ENCODE measurements around the gene PAF1. TPM values are rescaled to one million over a fixed set of nuclear protein-coding genes. Genes with fewer than 3 reads are reported as not detected.
"Not testable (repeated sequence)": the region's sequence is repeated elsewhere in the genome, so short reads cannot be mapped to it uniquely, and the experiment has no call there.

The PAF1 gene
- total RNA-seq, 1 donor from 2014 or later: 57.3 TPM

GRCh38 chr19:39379865-39380396 lies 11.0 kb downstream of the PAF1 start:
- DNase-seq (ENCODE audit: low spot score): no peak
- no peaks in the 10 kb centered on the region for H3K4me1 Mint-ChIP-seq (ENCODE audit: low read depth)
- no peaks in the 10 kb centered on the region for H3K27me3 Mint-ChIP-seq (ENCODE audit: insufficient read depth)
- H3K36me3 Mint-ChIP-seq (ENCODE audit: low read depth): peaks cover 32% of the 10 kb centered on the region
- H3K27ac Mint-ChIP-seq: peak overlapping the region; percentile 36
- no peaks in the 10 kb centered on the region for H3K9me3 Mint-ChIP-seq
- no peak overlapping the region for H3K4me3 Mint-ChIP-seq
- intact Hi-C loops (cut with micrococcal nuclease): no loop called here

DNA sequence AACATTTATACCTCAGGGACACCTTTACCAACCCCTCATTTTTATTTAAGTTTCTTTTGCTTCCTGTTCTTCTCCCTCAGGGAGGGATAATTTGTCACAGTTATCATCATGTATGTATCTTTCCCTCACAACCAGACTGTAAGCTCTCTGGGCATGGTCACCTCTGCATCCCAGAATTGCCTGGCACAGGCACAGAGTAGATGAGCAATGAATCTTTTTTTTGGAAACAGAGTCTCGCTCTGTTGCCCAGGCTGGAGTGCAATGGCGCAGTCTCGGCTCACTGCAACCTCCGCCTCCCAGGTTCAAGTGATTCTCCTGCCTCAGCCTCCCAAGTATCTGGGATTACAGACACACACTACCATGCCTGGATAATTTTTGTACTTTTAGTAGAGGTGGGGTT lies 11.5 kb downstream of the PAF1 start:
- H3K27me3 Mint-ChIP-seq (ENCODE audit: insufficient read depth); H3K9me3 Mint-ChIP-seq; intact Hi-C loops (cut with micrococcal nuclease); H3K4me3 Mint-ChIP-seq; DNase-seq (ENCODE audit: low spot score); H3K4me1 Mint-ChIP-seq (ENCODE audit: low read depth): not testable (repeated sequence)
- peaks cover 32% of the 10 kb centered on the region for H3K36me3 Mint-ChIP-seq (ENCODE audit: low read depth)
- peak overlapping the region; percentile 36 for H3K27ac Mint-ChIP-seq

DNA sequence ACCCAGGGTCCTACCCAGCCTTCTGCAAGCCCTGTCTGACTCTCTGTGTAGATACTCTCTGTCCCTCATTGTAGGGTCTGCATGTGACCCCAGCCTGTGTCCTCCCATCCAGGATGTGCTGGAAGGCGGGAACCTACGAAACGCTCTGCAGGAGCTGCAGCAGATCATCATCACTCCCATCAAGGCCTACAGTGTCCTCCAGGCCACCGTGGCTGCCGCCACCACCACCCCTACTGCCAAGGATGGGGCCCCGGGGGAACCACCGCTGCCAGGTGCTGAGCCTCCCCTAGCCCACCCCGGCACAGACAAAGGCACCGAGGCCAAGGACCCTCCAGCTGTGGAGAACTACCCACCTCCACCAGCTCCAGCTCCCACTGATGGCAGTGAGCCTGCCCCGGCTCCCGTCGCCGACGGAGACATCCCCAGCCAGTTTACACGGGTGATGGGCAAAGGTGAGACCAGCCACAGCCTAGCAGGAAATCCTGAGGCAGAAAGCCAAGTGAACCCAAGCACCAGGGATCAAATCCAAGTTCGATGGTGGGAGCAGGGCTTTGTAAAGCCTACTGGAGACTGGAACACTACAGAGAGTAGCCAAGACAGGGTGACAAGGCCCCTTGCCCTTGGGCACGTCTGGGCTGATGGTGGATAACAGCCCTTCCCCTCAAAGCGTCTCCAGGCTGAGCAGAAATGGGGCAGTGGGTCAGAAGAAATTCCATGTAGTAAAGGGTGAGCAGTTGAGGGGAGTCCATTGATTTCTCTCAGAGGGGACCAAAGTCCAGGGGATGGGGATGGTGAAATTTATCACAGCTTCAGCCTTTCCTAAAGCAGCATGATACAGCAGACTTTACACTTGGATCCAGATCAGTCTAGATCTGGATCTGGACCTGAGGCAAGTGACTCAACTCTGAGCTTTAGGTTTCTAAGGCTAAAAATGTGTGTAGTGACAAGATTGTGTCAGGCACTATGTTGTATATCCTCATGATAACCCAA lies 13.2 kb downstream of the PAF1 start:
- H3K27me3 Mint-ChIP-seq (ENCODE audit: insufficient read depth): no peaks in the 10 kb centered on the region
- peaks cover 27% of the 10 kb centered on the region for H3K36me3 Mint-ChIP-seq (ENCODE audit: low read depth)
- no peak for DNase-seq (ENCODE audit: low spot score)
- no peaks in the 10 kb centered on the region for H3K9me3 Mint-ChIP-seq
- no peak overlapping the region for H3K27ac Mint-ChIP-seq
- no peak overlapping the region for H3K4me3 Mint-ChIP-seq
- intact Hi-C loops (cut with micrococcal nuclease): no loop called here
- no peaks in the 10 kb centered on the region for H3K4me1 Mint-ChIP-seq (ENCODE audit: low read depth)

DNA sequence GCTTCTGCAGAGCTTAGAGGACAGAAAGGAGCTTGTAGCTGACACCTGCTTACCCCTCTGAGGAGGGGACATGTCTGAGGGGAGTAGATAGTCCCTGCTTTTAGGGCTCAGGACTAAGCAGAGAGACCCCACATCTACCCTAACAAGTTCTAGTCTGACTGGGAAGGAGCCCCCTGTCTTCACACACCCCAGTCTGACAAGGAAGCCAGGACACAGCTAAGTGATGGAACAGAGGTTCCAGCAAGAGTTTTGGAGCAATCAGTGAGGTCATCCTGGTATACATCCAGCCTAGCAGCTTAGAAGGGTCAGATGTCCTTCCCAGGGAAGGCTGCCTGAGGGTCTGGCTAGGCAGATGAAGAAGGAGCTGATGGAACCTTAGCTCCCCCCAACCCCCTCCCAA lies 15.0 kb downstream of the PAF1 start:
- Mint-ChIP-seq H3K27me3 (ENCODE audit: insufficient read depth) (no peaks in the 10 kb centered on the region), H3K4me1 (ENCODE audit: low read depth) (no peaks in the 10 kb centered on the region), H3K4me3 (no peak overlapping the region), H3K9me3 (no peaks in the 10 kb centered on the region), H3K36me3 (ENCODE audit: low read depth) (peaks cover 24% of the 10 kb centered on the region), H3K27ac (no peak overlapping the region)
- intact Hi-C loops (cut with micrococcal nuclease): no loop called here
- DNase-seq (ENCODE audit: low spot score): no peak

- intact Hi-C loops (cut with micrococcal nuclease): no loop called here
- peaks cover 5% of the 10 kb centered on the region for H3K4me1 Mint-ChIP-seq (ENCODE audit: low read depth)
- H3K27me3 Mint-ChIP-seq (ENCODE audit: insufficient read depth): no peaks in the 10 kb centered on the region
- H3K9me3 Mint-ChIP-seq: no peaks in the 10 kb centered on the region
- no peak overlapping the region for H3K27ac Mint-ChIP-seq
- H3K4me3 Mint-ChIP-seq: no peak overlapping the region
- DNase-seq (ENCODE audit: low spot score): no peak
- H3K36me3 Mint-ChIP-seq (ENCODE audit: low read depth): peaks cover 32% of the 10 kb centered on the region
These were observed 18.0 kb downstream of the PAF1 start for GRCh38 chr19:39372941-39373340.

- Mint-ChIP-seq H3K36me3 (ENCODE audit: low read depth) (peaks cover 30% of the 10 kb centered on the region), H3K27ac (peak overlapping the region; percentile 37), H3K9me3 (no peaks in the 10 kb centered on the region), H3K4me3 (no peak overlapping the region), H3K4me1 (ENCODE audit: low read depth) (peaks cover 5% of the 10 kb centered on the region), H3K27me3 (ENCODE audit: insufficient read depth) (no peaks in the 10 kb centered on the region)
- intact Hi-C loops (cut with micrococcal nuclease): no loop called here
- DNase-seq (ENCODE audit: low spot score): no peak
These were observed 18.7 kb downstream of the PAF1 start for GRCh38 chr19:39372047-39372802.

DNA sequence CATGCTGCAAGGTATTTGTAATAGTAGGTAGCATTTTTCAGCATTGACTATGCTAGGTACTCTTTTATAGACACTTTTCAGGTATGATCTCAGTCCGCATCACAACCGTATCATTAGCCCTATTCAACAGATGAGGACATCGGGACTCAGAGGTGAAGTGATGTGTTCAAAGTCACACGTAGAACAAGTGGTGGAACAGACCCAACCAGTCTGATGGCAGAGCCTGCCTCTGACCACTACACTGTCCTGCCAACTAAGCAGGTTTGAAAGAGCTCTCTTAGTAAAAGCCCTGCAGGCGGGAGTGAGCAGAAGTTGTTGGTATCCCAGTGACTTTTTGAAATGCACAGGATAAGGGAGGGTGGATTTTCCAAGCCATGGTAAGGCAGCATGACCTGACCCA lies 20.2 kb downstream of the PAF1 start:
- Mint-ChIP-seq H3K4me3 (no peak overlapping the region), H3K4me1 (ENCODE audit: low read depth) (peaks cover 5% of the 10 kb centered on the region), H3K9me3 (no peaks in the 10 kb centered on the region), H3K27ac (no peak overlapping the region), H3K27me3 (ENCODE audit: insufficient read depth) (no peaks in the 10 kb centered on the region), H3K36me3 (ENCODE audit: low read depth) (peaks cover 27% of the 10 kb centered on the region)
- intact Hi-C loops (cut with micrococcal nuclease): no loop called here
- DNase-seq (ENCODE audit: low spot score): no peak

- no peak overlapping the region for H3K27ac Mint-ChIP-seq
- H3K4me3 Mint-ChIP-seq: no peak overlapping the region
These were observed 21.7 kb downstream of the PAF1 start for GRCh38 chr19:39369200-39369599.

DNA sequence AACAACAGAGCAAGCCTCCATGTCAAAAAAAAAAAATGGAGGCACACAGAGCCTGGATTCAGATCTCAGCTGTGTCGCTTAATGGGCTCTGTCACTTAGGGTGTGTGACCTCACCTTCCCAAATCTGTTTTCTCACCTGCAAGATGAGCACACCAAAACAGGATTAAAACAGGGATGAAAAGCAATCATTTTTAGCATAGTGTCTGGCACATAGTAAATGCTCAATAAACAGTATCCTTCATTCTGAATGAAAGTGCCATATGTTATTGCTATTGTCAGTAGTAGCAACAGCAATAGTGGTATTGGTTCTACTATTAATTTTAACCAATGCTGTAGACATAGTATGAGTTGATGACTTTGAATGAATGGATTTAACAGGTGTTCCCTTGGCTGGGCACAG lies 25.4 kb downstream of the PAF1 start:
- intact Hi-C loops (cut with micrococcal nuclease): no loop called here
- Mint-ChIP-seq H3K4me3 (no peak overlapping the region), H3K36me3 (ENCODE audit: low read depth) (peaks cover 31% of the 10 kb centered on the region)

More at GRCh38 chr19:39369200-39369599, 21.7 kb downstream of the PAF1 start:
- DNase-seq (ENCODE audit: low spot score): no peak
- no peaks in the 10 kb centered on the region for H3K9me3 Mint-ChIP-seq
- intact Hi-C loops (cut with micrococcal nuclease): no loop called here
- H3K27me3 Mint-ChIP-seq (ENCODE audit: insufficient read depth): no peaks in the 10 kb centered on the region
- peaks cover 5% of the 10 kb centered on the region for H3K4me1 Mint-ChIP-seq (ENCODE audit: low read depth)
- H3K36me3 Mint-ChIP-seq (ENCODE audit: low read depth): peaks cover 26% of the 10 kb centered on the region

DNA sequence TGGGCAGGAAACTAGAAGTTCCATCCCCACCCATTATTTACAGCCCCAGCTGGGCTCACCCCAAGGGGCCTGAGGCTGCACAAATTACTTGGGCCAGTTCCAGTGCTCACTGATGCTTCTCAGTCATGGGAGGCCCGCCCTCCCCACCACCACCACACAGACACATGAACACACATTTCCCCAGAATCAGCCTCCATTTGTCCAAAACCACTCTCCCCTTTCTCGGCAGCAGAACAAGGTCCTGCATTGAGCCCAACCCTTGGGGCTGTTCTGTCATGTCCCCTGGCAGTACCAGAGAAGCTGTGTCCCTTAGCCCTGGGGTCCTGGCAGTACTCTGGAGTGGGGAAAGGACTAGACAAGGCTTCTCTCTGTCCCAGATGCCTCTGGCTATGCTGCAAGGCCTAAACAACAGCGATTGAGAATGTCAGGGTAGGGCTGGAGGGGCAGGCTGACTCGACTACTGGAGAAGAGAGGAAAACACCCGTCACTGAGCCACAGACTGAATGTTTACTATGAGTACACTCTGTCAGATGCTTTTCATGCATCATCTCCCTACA lies 26.9 kb downstream of the PAF1 start:
- peaks cover 31% of the 10 kb centered on the region for H3K36me3 Mint-ChIP-seq (ENCODE audit: low read depth)
- H3K27ac Mint-ChIP-seq: peak overlapping the region; percentile 1
- DNase-seq (ENCODE audit: low spot score): no peak
- H3K4me1 Mint-ChIP-seq (ENCODE audit: low read depth): peaks cover 5% of the 10 kb centered on the region
- intact Hi-C loops (cut with micrococcal nuclease): no loop called here
- no peaks in the 10 kb centered on the region for H3K9me3 Mint-ChIP-seq
- no peaks in the 10 kb centered on the region for H3K27me3 Mint-ChIP-seq (ENCODE audit: insufficient read depth)
- H3K4me3 Mint-ChIP-seq: no peak overlapping the region

More for the DNA sequence above, 25.4 kb downstream of the PAF1 start:
- Mint-ChIP-seq H3K9me3 (no peaks in the 10 kb centered on the region), H3K4me1 (ENCODE audit: low read depth) (peaks cover 5% of the 10 kb centered on the region), H3K27me3 (ENCODE audit: insufficient read depth) (no peaks in the 10 kb centered on the region), H3K27ac (no peak overlapping the region)
- no peak for DNase-seq (ENCODE audit: low spot score)

DNA sequence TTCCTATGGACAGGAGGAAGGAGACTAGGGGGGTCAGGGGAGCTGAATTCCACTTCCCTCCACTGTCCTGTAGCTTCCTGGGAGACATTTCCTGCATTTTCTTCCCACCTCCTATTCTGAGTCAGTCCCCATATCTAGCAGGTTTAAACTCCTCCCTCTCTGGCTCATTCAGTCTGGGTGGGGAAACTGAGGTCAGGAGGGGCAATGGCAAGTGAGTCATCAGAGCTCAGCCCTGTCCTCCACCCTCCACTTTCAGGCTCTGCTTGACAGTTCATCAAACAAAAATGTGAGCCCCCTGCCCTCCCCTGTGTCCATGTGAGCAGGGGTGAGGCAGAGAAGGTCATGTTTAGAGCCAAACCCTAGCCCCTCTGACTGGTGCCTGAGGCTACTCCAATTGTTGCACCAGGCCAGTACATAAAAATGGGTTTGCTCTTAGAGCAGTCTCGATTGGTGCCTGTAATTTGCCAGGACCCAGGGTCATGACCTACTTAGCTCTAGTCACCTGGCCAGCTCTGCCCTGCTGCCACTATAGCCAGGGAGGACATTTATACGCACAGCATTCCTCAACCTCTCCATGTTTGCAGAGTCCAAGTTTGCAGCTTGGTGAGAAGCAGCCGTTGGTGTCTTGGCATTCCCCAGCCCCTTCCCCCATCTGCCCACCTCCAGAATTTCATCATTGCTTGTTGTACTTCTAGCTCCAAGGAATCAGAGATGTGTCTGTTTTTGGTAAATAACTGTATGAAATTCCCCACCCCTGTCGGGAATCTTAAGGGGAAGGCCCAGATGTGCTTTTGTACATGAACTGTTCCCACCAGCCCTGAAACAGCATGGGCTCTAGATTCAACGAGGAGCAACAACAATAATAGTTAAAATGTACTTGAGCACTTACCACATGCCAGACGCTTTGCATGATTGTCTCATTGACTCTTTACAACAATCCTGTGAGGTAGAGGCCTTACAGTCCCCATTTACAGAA lies 27.9 kb downstream of the PAF1 start:
- no peaks in the 10 kb centered on the region for H3K9me3 Mint-ChIP-seq
- no peaks in the 10 kb centered on the region for H3K4me1 Mint-ChIP-seq (ENCODE audit: low read depth)
- H3K36me3 Mint-ChIP-seq (ENCODE audit: low read depth): peaks cover 28% of the 10 kb centered on the region
- no peaks in the 10 kb centered on the region for H3K27me3 Mint-ChIP-seq (ENCODE audit: insufficient read depth)
- no peak for DNase-seq (ENCODE audit: low spot score)
- intact Hi-C loops (cut with micrococcal nuclease): no loop called here
- H3K27ac Mint-ChIP-seq: no peak overlapping the region
- no peak overlapping the region for H3K4me3 Mint-ChIP-seq

DNA sequence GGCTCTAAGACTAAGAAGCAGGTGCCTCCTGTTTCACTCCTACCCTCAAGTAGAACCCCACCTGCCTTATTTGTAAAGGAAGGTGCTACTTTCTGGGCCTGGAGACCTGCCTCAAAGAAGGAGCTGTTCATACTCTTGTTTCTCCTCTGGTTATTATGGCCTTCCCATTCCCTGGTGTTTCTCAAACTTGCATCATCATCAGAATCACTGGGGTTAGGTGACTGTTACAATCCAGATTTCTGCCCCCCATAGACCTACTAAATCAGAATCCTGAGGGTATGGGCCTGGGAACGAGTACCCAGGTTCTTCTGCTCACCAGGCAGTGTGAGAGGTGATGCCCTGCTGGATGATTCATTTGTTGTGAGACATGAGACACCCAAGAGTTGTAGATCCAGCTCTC lies 30.3 kb downstream of the PAF1 start:
- Mint-ChIP-seq H3K27ac (no peak overlapping the region), H3K27me3 (ENCODE audit: insufficient read depth) (no peaks in the 10 kb centered on the region), H3K4me3 (no peak overlapping the region), H3K4me1 (ENCODE audit: low read depth) (peaks cover 14% of the 10 kb centered on the region), H3K36me3 (ENCODE audit: low read depth) (peaks cover 45% of the 10 kb centered on the region), H3K9me3 (no peaks in the 10 kb centered on the region)
- DNase-seq (ENCODE audit: low spot score): no peak
- intact Hi-C loops (cut with micrococcal nuclease): no loop called here

All from activated T-helper 1 cell treated with anti-CD3 and anti-CD28 coated beads, Interleukin-12 subunit alpha, Interleukin-12 subunit beta, Interleukin-2, Interleukin-4 antibody, amounts not matched to agents 30 ng/mL and 10 ng/mL and 1 ng/mL, durations not matched to agents 14 hours and 24 hours and 36 hours (primary cell).